ENCODE results near the gene XAGE3. TPM values are rescaled to one million over a fixed set of nuclear protein-coding genes. Genes with fewer than 3 reads are reported as not detected.

XAGE3 gene
- total and polyA plus RNA-seq, 4 donors = 0.14 TPM; not detected in 3

DNA sequence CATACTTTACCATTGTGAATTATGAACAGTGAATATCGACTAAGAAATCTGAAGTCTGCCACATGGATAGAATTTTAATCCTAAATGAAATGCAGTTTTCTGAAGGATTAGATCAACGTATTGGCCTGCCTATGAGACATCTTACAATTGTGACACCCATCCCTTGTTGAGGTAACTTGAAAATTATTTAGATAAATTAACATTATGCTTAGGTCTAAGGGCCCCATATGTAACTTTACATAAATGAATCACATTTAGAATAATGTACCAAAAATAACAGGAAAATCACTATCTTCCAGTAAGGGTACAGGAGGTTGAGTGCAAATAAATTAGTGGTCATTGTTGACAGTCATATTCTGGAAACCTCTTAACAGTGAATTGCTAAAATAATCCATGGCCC is 43.3 kb downstream of the XAGE3 start:
- Histone ChIP-seq H3K9me3 (ENCODE audit: control insufficient read depth in 4 of 4, insufficient read depth in 3 of 4, low read length in 3 of 4) (peaks cover 0 to 9% (median 0%) of the 10 kb centered on the region in 4 donors), H3K27ac (ENCODE audit: low read depth in 1 of 2, low read length in 1 of 2) (no peak overlapping the region), H3K27me3 (ENCODE audit: control insufficient read depth in 3 of 3, insufficient read depth in 3 of 3, low read length in 2 of 3) (peaks cover 0 to 23% (median 18%) of the 10 kb centered on the region in 3 donors), H3K4me3 (no peak overlapping the region), H3K36me3 (ENCODE audit: control insufficient read depth in 4 of 4, insufficient read depth in 4 of 4, low read length in 4 of 4) (no peaks in the 10 kb centered on the region), H3K9ac (ENCODE audit: insufficient read depth in 1 of 2, low read length in 2 of 2) (no peak overlapping the region), H3K4me1 (ENCODE audit: control insufficient read depth in 5 of 5, insufficient read depth in 5 of 5, low read length in 5 of 5) (no peaks in the 10 kb centered on the region)
- 50 to 87% methylated on average over 2 of the region's 2 CpGs for WGBS, 2 donors
- DNase-seq (no peak), ATAC-seq (ENCODE audit: insufficient read depth, low FRiP score) (no peak)
- TF ChIP-seq, protein P1, sequence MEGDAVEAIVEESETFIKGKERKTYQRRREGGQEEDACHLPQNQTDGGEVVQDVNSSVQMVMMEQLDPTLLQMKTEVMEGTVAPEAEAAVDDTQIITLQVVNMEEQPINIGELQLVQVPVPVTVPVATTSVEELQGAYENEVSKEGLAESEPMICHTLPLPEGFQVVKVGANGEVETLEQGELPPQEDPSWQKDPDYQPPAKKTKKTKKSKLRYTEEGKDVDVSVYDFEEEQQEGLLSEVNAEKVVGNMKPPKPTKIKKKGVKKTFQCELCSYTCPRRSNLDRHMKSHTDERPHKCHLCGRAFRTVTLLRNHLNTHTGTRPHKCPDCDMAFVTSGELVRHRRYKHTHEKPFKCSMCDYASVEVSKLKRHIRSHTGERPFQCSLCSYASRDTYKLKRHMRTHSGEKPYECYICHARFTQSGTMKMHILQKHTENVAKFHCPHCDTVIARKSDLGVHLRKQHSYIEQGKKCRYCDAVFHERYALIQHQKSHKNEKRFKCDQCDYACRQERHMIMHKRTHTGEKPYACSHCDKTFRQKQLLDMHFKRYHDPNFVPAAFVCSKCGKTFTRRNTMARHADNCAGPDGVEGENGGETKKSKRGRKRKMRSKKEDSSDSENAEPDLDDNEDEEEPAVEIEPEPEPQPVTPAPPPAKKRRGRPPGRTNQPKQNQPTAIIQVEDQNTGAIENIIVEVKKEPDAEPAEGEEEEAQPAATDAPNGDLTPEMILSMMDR (IDR thresholded peaks at IDR 0.05; ENCODE audit: control extremely low read depth, extremely low read depth) = no peak

- ATAC-seq (ENCODE audit: insufficient read depth, low FRiP score) (no peak), DNase-seq (no peak)
- 78 to 90% methylated on average over 11 of the region's 11 CpGs for WGBS, 2 donors
- H3K4me1 ChIP-seq (ENCODE audit: control insufficient read depth in 5 of 5, insufficient read depth in 5 of 5, low read length in 5 of 5) = no peaks in the 10 kb centered on the region
- peaks cover 0 to 42% (median 38%) of the 10 kb centered on the region in 3 donors for H3K27me3 ChIP-seq (ENCODE audit: control insufficient read depth in 3 of 3, insufficient read depth in 3 of 3, low read length in 2 of 3)
- H3K27ac ChIP-seq (ENCODE audit: low read depth in 1 of 2, low read length in 1 of 2) = no peak overlapping the region
- peaks cover 0 to 7% (median 0%) of the 10 kb centered on the region in 4 donors for H3K9me3 ChIP-seq (ENCODE audit: control insufficient read depth in 4 of 4, insufficient read depth in 3 of 4, low read length in 3 of 4)
- H3K9ac ChIP-seq (ENCODE audit: insufficient read depth in 1 of 2, low read length in 2 of 2) = no peak overlapping the region
- H3K4me3 ChIP-seq = no peak overlapping the region
- TF ChIP-seq, protein P1 (IDR thresholded peaks at IDR 0.05; ENCODE audit: control extremely low read depth, extremely low read depth) = no peak
- H3K36me3 ChIP-seq (ENCODE audit: control insufficient read depth in 4 of 4, insufficient read depth in 4 of 4, low read length in 4 of 4) = no peaks in the 10 kb centered on the region
Observed at GRCh38 chrX:52821079-52821760, 46.7 kb downstream of the XAGE3 start.

- Histone ChIP-seq H3K4me3 (no peak overlapping the region), H3K9ac (ENCODE audit: insufficient read depth in 1 of 2, low read length in 2 of 2) (no peak overlapping the region), H3K9me3 (ENCODE audit: control insufficient read depth in 4 of 4, insufficient read depth in 3 of 4, low read length in 3 of 4) (peaks cover 0 to 7% (median 0%) of the 10 kb centered on the region in 4 donors), H3K4me1 (ENCODE audit: control insufficient read depth in 5 of 5, insufficient read depth in 5 of 5, low read length in 5 of 5) (no peaks in the 10 kb centered on the region), H3K27ac (ENCODE audit: low read depth in 1 of 2, low read length in 1 of 2) (no peak overlapping the region), H3K27me3 (ENCODE audit: control insufficient read depth in 3 of 3, insufficient read depth in 3 of 3, low read length in 2 of 3) (peaks cover 0 to 45% (median 42%) of the 10 kb centered on the region in 3 donors), H3K36me3 (ENCODE audit: control insufficient read depth in 4 of 4, insufficient read depth in 4 of 4, low read length in 4 of 4) (no peaks in the 10 kb centered on the region)
- ATAC-seq (ENCODE audit: insufficient read depth, low FRiP score) (no peak), DNase-seq (no peak)
- TF ChIP-seq, protein P1 (IDR thresholded peaks at IDR 0.05; ENCODE audit: control extremely low read depth, extremely low read depth) = no peak
- 77 to 90% methylated on average over 4 of the region's 4 CpGs for WGBS, 2 donors
Observed at GRCh38 chrX:52819788-52820187, 48.1 kb downstream of the XAGE3 start.

Other genes with a start within 250 kb of the XAGE3 start
- gene SSX7, start 213.2 kb downstream of the XAGE3 start, total RNA-seq = not detected
- not detected for gene SSX7, start 213.2 kb downstream of the XAGE3 start, polyA plus RNA-seq
- gene SSX2, start 160.9 kb downstream of the XAGE3 start, total RNA-seq = not detected
- not detected for gene SSX2, start 160.9 kb downstream of the XAGE3 start, polyA plus RNA-seq
- gene SSX2B, start 116.8 kb downstream of the XAGE3 start, total RNA-seq = not detected
- gene SSX2B, start 116.8 kb downstream of the XAGE3 start, polyA plus RNA-seq = not detected
- gene SPANXN5, start 70.7 kb downstream of the XAGE3 start, total RNA-seq = not detected
- gene SPANXN5, start 70.7 kb downstream of the XAGE3 start, polyA plus RNA-seq = not detected
- gene XAGE5, start 56.8 kb downstream of the XAGE3 start, total RNA-seq = not detected
- gene XAGE5, start 56.8 kb downstream of the XAGE3 start, polyA plus RNA-seq = not detected
- gene FAM156B, start 29.2 kb upstream of the XAGE3 start, total RNA-seq = 10 to 100 TPM; 19.8 to 21.2 TPM
- gene FAM156B, start 29.2 kb upstream of the XAGE3 start, polyA plus RNA-seq = 10 to 100 TPM; 17.3 to 34.2 TPM
- 10 to 100 TPM; 18.9 to 21.4 TPM for gene FAM156A, start 90.4 kb upstream of the XAGE3 start, total RNA-seq
- gene FAM156A, start 90.4 kb upstream of the XAGE3 start, polyA plus RNA-seq = 10 to 100 TPM; 14.0 to 16.1 TPM
- gene GPR173, start 180.7 kb upstream of the XAGE3 start, total RNA-seq = 1 to 10 TPM; 3.1 to 4.6 TPM
- gene GPR173, start 180.7 kb upstream of the XAGE3 start, polyA plus RNA-seq = under 1 TPM; 0.94 to 0.96 TPM
- gene TSPYL2, start 214.3 kb upstream of the XAGE3 start, total RNA-seq = 10 to 100 TPM; 20.8 to 44.0 TPM
- 10 to 100 TPM; 29.5 to 66.2 TPM for gene TSPYL2, start 214.3 kb upstream of the XAGE3 start, polyA plus RNA-seq
- gene KANTR, start 226.1 kb upstream of the XAGE3 start, total RNA-seq = 10 to 100 TPM; 10.7 to 30.5 TPM
- 1 to 10 TPM; 1.4 to 8.6 TPM for gene KANTR, start 226.1 kb upstream of the XAGE3 start, polyA plus RNA-seq

Measured in lung (tissue), 12 donors.